ENCODE measurements around the gene MAX. TPM values are rescaled to one million over a fixed set of nuclear protein-coding genes. Genes with fewer than 3 reads are reported as not detected.

Gene MAX
- total and polyA plus RNA-seq, 8 donors: 21.4 to 64.9 (median 50.7) TPM

GRCh38 chr14:65045006-65045405, 57.3 kb downstream of the MAX start:
- Histone ChIP-seq H3K27me3 (no peaks in the 10 kb centered on the region), H3K4me3 (no peak overlapping the region), H3K9me3 (no peaks in the 10 kb centered on the region), H3K4me1 (peaks cover 4 to 24% (median 7%) of the 10 kb centered on the region in 4 donors), H3K27ac (no peak overlapping the region), H3K36me3 (peaks cover 11 to 61% (median 52%) of the 10 kb centered on the region in 4 donors)
- TF ChIP-seq CTCF (IDR thresholded peaks at IDR 0.05) (no peak), POLR2AphosphoS5 (IDR thresholded peaks at IDR 0.05) (no peak), EP300 (IDR thresholded peaks at IDR 0.05) (no peak), POLR2A (IDR thresholded peaks at IDR 0.05) (no peak)
- 82 to 98% (median 91%) methylated on average over 5 of the region's 5 CpGs for WGBS, 5 donors
- intact Hi-C loops (cut with DNase I; ENCODE audit: low total_unique reads): no loop called here
- DNase-seq: no peak

GRCh38 chr14:65044596-65044959, 57.7 kb downstream of the MAX start:
- DNase-seq: peak in 1 of 2 donors; percentile 32
- H3K27me3 ChIP-seq: no peaks in the 10 kb centered on the region
- H3K27ac ChIP-seq: peak overlapping the region in 2 of 5 donors; percentile 17 to 60
- H3K4me3 ChIP-seq: no peak overlapping the region
- peaks cover 4 to 24% (median 7%) of the 10 kb centered on the region in 4 donors for H3K4me1 ChIP-seq
- no peaks in the 10 kb centered on the region for H3K9me3 ChIP-seq
- intact Hi-C loops (cut with DNase I; ENCODE audit: low total_unique reads): no loop called here
- 84 to 93% (median 84%) methylated on average over 9 of the region's 9 CpGs for whole genome bisulfite sequencing, 5 donors
- TF ChIP-seq POLR2A (IDR thresholded peaks at IDR 0.05) (no peak), CTCF (IDR thresholded peaks at IDR 0.05) (no peak), POLR2AphosphoS5 (IDR thresholded peaks at IDR 0.05) (no peak), EP300 (IDR thresholded peaks at IDR 0.05) (no peak)
- peaks cover 11 to 61% (median 52%) of the 10 kb centered on the region in 4 donors for H3K36me3 ChIP-seq

DNA sequence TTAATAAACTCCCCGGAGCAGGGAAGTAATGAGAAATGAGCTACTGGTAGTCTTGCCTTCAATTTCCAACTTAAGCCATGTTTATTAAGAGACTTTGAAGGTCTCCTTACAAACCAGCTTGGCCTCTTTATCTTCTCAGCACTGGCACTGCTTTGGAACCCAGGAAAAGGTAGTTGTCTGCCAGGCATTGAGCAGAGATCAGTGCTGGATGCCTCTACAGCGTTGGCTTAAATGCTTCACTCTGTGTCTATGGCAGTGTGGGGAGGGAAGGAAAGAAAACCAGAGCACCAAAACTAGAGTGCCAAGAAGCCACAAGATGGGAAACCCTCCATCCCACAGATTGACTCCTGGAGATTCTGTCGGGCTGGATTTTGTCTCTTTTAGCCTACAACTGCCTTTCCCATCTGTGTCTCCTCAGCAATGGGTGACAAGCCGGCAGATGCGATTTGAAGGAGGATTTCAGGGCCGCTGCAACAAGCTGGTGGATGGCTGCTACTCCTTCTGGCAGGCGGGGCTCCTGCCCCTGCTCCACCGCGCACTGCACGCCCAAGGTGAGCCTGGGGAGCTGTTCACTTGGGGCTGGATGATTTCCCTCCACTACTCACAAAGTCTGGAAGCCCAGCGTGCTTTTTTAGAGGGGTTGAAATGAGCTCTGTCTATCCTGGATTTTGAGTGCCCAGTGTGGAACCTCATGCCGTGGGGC, 58.3 kb downstream of the MAX start:
- intact Hi-C loops (cut with DNase I; ENCODE audit: low total_unique reads): no loop called here
- Histone ChIP-seq H3K4me1 (peaks cover 4 to 24% (median 7%) of the 10 kb centered on the region in 4 donors), H3K36me3 (peaks cover 11 to 60% (median 52%) of the 10 kb centered on the region in 4 donors), H3K27ac (peak overlapping the region in 2 of 5 donors; percentile 17 to 60), H3K4me3 (no peak overlapping the region), H3K9me3 (no peaks in the 10 kb centered on the region), H3K27me3 (no peaks in the 10 kb centered on the region)
- TF ChIP-seq CTCF (IDR thresholded peaks at IDR 0.05) (no peak), EP300 (IDR thresholded peaks at IDR 0.05) (no peak), POLR2A (IDR thresholded peaks at IDR 0.05) (no peak), POLR2AphosphoS5 (IDR thresholded peaks at IDR 0.05) (no peak)
- 79 to 90% (median 87%) methylated on average over 11 to 12 of the region's 12 CpGs for WGBS, 5 donors
- DNase-seq: no peak

GRCh38 chr14:65042731-65043372, 59.5 kb downstream of the MAX start:
- H3K27me3 ChIP-seq: no peaks in the 10 kb centered on the region
- H3K4me1 ChIP-seq: peaks cover 0 to 18% (median 4%) of the 10 kb centered on the region in 4 donors
- WGBS, 5 donors: 68 to 85% (median 82%) methylated on average over 8 of the region's 8 CpGs
- intact Hi-C loops (cut with DNase I; ENCODE audit: low total_unique reads): no loop called here
- peaks cover 11 to 54% (median 49%) of the 10 kb centered on the region in 4 donors for H3K36me3 ChIP-seq
- no peak for TF ChIP-seq POLR2A (IDR thresholded peaks at IDR 0.05)
- no peak for TF ChIP-seq CTCF (IDR thresholded peaks at IDR 0.05)
- no peak for TF ChIP-seq POLR2AphosphoS5 (IDR thresholded peaks at IDR 0.05)
- no peak for TF ChIP-seq EP300 (IDR thresholded peaks at IDR 0.05)
- peak in 1 of 2 donors; percentile 24 for DNase-seq
- H3K9me3 ChIP-seq: no peaks in the 10 kb centered on the region
- no peak overlapping the region for H3K27ac ChIP-seq
- no peak overlapping the region for H3K4me3 ChIP-seq

Measured in stomach (tissue), 9 donors.